DND-41 (cell line): ENCODE measurements around the gene MEN1.

Experiments
- EZH2 ChIP-seq: IDR thresholded peaks from 3 replicates; pipeline ENCODE4 v1.6.1; 2012; ENCODE audit warnings: borderline replicate concordance, low read depth, mild to moderate bottlenecking, moderate library complexity, low read length, inconsistent platforms; ENCODE audit not compliant: severe bottlenecking
- TF ChIP-seq, protein P1 (sequence below): IDR thresholded peaks from 2 replicates; pipeline ENCODE4 v1.5.1; 2012; ENCODE audit warnings: borderline replicate concordance, low read length, moderate library complexity, mild to moderate bottlenecking; ENCODE audit not compliant: poor library complexity, severe bottlenecking; ENCODE audit errors: extremely low read depth

DNA sequence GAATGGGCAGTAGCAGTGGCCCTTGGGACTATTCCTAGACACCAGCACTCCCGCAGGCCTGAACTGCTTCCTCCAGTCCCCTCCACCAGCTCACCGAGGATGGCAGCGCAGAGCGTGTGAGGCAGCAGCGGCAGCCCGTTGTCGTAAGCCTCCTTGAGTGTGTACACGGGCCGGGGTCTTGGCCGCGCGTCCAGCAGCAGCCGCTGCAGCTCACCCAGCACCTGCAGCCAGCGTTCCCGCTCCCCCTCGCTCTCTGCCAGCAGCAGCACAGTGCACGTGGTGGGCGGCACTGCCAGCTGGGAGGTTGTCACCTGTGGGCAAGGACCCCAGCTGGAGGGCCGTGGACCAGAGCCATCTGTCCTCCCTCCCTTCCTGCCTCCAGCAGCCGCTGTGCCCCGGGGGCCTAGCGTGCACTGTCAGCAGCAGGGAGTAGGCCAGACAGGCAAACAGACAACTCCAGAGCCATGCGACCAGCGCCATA is 21.1 kb upstream of the MEN1 start:
- no peak for TF ChIP-seq EZH2
- TF ChIP-seq, protein P1, sequence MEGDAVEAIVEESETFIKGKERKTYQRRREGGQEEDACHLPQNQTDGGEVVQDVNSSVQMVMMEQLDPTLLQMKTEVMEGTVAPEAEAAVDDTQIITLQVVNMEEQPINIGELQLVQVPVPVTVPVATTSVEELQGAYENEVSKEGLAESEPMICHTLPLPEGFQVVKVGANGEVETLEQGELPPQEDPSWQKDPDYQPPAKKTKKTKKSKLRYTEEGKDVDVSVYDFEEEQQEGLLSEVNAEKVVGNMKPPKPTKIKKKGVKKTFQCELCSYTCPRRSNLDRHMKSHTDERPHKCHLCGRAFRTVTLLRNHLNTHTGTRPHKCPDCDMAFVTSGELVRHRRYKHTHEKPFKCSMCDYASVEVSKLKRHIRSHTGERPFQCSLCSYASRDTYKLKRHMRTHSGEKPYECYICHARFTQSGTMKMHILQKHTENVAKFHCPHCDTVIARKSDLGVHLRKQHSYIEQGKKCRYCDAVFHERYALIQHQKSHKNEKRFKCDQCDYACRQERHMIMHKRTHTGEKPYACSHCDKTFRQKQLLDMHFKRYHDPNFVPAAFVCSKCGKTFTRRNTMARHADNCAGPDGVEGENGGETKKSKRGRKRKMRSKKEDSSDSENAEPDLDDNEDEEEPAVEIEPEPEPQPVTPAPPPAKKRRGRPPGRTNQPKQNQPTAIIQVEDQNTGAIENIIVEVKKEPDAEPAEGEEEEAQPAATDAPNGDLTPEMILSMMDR: no peak
